SKM-1 treated with dmso at 0.1 percent for 144 hours (cell line): Measurements from ENCODE around the gene SEMA4B.

ENCODE experiments used
- DNase-seq: peaks from one replicate; lab custom pipeline; 2025; ENCODE audit not compliant: unreplicated experiment; lab: John Stamatoyannopoulos, UW

Gene SEMA4B

DNA sequence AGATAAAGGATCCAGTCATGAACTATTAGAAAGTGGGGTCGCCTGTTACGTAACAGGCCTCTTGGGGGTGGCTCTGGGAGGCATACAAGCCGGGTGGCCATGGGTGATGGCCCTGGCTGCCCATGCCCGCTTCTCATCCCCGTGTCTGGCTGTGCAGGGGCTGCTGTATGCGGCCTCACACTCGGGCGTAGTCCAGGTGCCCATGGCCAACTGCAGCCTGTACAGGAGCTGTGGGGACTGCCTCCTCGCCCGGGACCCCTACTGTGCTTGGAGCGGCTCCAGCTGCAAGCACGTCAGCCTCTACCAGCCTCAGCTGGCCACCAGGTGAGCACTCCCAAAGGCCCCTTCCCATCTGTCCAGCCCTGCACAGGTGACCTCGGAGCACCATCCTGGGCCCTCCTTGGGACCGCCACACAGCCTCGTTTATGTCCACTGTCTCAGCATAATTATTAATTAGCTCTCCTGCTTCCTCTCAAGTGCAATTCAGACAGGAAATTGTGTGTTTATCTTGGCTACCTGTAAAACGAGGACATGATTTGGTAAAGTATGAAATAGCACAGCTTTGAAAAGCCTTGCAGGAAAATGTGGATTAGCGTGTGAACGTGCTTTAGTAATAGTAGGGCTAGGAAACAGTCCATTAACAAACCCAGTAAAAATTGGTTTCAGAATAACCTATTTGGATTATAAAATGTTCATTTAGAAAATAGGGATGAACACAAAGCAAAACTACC lies 24.5 kb downstream of the SEMA4B start:
- no peak for DNase-seq

DNA sequence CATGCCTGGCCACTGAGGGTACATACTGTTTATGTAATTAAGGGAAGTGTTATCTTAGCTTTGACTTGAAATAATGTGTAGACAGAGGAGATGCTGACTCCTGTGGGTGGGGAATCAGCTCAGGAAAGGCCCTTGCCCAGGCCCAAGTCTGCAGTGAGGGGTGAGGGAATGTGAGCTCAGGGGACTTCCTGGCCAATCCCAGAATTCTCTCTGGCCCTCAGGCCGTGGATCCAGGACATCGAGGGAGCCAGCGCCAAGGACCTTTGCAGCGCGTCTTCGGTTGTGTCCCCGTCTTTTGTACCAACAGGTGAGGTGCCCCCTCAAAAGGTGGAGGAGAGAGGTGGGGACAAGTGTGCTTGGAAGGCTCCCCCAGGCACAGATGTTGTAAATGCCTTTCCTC lies 26.2 kb downstream of the SEMA4B start:
- no peak for DNase-seq

DNA sequence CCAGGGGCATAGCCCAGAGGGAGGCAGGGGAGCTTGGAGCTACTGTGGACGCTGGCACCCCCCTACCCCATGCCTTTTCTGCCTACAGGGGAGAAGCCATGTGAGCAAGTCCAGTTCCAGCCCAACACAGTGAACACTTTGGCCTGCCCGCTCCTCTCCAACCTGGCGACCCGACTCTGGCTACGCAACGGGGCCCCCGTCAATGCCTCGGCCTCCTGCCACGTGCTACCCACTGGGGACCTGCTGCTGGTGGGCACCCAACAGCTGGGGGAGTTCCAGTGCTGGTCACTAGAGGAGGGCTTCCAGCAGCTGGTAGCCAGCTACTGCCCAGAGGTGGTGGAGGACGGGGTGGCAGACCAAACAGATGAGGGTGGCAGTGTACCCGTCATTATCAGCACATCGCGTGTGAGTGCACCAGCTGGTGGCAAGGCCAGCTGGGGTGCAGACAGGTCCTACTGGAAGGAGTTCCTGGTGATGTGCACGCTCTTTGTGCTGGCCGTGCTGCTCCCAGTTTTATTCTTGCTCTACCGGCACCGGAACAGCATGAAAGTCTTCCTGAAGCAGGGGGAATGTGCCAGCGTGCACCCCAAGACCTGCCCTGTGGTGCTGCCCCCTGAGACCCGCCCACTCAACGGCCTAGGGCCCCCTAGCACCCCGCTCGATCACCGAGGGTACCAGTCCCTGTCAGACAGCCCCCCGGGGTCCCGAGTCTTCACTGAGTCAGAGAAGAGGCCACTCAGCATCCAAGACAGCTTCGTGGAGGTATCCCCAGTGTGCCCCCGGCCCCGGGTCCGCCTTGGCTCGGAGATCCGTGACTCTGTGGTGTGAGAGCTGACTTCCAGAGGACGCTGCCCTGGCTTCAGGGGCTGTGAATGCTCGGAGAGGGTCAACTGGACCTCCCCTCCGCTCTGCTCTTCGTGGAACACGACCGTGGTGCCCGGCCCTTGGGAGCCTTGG lies 27.0 kb downstream of the SEMA4B start:
- no peak for DNase-seq

DNA sequence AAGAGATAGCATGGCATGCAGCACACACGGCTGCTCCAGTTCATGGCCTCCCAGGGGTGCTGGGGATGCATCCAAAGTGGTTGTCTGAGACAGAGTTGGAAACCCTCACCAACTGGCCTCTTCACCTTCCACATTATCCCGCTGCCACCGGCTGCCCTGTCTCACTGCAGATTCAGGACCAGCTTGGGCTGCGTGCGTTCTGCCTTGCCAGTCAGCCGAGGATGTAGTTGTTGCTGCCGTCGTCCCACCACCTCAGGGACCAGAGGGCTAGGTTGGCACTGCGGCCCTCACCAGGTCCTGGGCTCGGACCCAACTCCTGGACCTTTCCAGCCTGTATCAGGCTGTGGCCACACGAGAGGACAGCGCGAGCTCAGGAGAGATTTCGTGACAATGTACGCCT lies 27.8 kb downstream of the SEMA4B start:
- no peak for DNase-seq

DNA sequence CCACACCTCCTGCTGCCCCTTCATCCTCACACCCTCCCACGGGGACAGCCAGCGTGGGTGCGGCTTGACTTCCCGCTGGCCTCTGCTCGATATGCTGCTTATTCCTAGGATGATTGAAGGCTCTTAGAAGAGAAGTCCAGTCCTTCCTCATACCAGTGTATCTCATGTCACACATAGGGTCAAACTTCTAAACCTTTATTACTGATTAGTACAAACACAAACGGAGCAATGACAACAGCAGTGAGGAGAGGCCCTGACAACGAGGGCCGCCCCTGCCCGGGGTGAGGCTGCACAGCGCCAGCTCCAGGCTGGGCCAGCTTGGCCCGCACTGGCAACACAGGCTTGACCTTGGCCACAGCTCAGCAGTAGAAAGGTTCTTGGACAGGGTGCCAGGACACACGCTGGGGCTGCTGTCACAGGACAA lies 29.0 kb downstream of the SEMA4B start:
- DNase-seq, result no peak

DNA sequence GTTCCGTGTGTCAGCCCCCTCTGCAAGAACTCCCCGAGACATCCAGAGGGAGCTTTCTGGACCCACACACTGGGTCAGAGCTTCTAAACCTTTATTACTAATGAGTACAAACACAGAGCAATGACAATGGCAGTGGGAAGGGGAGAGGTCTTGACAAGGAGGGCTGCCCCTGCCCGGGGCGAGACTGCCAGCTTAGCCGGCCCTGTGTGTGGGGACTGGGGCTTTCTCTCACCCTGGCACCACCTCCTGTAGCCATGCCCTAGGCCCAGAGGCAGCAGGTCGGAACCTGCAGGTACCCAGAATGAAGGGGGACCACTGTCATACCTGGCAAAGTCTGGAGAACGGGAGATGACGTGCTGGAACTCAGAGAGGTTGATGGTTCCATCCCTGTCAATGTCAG lies 29.5 kb downstream of the SEMA4B start:
- no peak for DNase-seq

DNA sequence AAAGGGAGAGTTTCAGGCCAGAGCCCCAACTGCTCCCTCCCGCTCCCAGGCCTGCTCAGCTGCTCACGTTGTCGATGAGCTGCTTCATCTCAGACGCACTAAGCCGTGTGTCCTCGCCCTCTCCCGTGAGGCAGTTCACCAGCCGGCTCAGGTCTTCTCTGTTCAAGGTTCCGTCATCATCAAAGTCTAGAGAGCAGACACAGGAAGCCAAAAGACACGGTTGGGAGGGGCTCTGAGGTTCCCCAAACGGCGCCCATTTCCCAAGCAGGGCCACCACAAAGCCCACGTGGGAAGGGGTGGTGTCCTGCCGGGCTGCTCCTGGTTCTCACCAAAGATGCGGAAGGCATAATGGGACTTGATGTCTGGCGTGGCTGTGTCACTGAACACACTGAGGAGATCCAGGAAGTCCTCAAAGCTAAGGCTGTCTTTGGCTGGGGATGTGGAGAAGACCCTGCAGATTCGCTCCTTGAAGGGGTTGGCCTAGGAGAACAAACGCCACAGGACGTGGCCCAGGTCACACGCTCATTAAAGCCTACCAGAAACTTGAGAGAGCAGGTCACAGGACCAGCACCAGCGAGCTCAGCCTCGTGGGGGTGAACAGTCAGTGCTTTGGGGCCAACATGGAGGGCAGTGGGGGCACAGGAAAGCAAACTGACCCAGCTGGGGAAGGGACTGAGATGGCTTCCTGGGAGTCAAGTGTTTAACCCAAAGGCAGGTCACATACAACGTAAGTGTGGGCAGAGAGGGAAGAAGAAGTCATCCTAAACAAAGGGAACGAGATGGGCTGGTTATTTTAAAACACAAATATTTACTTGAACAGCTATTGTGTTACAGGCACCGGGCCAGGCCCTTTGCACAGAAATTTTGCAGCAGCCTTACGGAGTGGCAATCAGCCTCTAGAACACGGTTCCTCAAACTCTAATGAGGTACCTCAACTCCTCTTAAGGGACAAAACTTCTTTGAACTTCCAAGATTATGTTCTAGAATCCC lies 30.2 kb downstream of the SEMA4B start:
- DNase-seq, result no peak

DNA sequence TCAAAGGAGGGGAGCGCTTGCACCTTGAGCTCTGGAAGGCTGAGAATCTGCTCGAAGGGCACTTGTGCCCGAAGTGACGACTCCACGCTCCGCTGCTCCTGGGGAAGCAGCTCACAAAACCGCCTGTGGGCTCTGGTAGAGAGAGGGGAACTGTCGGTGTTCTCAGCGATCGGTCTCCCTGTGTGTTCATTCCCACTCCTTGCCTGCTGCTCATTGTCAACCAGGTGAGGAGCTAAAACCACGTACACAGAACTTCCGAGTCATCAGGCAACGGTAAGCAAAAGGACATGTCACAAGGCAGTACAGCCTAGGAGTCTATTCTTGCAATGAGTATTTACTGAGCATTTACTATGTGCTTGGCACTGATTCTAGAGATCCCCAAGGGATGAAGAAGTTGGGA lies 31.1 kb downstream of the SEMA4B start:
- DNase-seq, result no peak

DNA sequence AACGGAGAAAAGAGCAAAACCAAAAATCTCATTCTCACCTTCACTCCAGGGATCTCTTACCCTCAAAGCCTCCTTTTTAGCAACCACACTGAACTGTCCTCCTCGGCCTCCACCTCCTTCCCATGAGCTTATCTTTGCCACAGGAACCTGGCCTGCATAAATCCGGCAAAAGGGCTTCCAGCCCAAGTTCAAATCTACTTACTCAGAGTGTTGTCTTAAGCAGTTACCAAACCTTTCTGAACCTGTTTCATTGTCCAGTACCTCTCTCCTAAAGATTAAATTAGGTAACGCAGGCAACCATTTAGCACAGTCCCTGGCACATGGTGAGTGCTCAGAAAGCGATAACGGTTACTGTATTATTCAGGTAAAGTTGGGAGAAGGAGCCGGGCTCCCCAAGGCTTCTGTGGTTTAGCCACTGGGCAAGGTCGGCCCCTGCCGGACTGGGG lies 31.8 kb downstream of the SEMA4B start:
- no peak for DNase-seq

DNA sequence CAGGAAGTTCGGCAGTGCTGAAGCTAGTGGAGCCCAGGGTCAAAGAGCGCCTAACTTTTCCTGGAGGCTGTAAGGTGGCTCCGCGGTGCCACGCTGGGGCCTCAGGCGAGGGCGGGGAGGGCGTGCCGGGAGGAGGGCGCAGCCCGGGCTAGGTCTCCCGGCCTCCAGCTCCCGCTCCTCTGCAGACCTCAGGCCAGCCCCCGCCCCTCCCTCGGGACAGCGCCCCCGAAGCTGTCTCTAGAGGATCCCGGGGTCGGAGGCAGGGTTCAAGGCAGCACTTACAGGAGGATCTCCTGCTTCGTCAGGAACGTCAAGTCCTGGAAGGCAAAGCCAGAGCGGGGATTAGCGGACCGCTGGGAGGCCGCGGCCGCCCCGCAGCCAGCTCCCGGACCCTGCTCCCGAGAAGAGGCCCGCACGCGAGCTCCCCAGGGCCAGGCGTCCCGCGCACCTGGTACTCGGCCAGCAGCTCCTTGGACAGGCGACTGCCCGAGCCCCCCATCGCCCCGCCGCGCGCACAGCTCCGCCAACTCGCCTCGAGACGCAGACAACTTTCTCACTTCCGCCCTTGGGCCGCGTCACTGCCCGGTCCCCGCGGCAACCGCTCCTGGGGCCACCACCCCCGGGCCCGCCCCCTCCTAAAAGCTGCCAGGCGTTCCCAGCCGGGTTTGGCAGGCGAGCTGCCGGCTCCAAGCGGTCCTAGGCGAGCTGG lies 32.4 kb downstream of the SEMA4B start, which contains the start of gene CIB1:
CIB1 (minus strand) TSS at position 555 of the 709 bp plus-strand sequence; CDS start at position 499, 56 bp downstream.
- DNase-seq, result peak; percentile 90

DNA sequence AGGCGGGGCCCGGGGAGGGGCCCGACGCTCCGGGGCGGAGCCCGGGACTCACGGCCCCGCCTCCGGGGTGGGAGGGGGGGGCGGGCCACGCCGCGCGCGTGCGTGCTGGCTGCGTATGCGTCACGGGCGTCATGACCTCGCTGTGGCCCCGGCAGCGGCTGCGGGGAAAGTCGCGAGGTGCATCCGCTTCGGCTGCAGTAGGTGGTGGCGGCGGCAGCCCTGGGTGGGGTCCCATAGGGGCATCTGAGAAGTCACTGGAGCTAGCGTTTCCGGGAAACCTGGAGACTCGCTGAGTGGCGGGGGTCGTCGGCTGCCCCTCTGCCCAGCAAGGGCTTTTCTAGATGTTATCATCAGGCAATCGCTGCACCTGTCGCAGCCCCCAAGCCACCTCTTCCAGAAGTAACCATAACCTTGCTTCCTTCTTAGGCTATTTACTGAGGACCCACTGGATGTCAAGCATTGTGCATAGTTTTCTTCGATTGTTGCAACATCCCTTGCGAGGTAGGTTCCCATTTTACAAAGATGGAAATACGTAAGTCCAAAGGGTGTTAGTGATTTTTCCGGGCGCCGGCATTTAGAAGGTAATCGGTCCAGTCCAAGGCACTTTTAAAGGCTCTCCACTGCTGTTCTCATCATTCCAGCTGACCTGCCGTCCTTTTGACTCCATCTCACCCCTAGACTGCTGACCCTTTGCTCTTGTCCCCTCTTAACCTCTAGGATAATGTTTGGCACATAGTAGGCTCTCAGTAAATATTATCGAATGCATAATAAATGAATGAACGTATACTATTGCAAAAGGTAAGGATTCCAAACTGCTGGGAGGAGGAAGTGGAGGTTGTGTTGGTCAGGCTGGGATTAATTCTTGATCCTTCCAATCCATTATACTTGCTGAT lies 33.2 kb downstream of the SEMA4B start, which contains the start of gene GDPGP1:
GDPGP1 (plus strand) TSS at position 114 of the 893 bp plus-strand sequence. CDS start 6,700 bp downstream, outside the sequence.
- no peak for DNase-seq

DNA sequence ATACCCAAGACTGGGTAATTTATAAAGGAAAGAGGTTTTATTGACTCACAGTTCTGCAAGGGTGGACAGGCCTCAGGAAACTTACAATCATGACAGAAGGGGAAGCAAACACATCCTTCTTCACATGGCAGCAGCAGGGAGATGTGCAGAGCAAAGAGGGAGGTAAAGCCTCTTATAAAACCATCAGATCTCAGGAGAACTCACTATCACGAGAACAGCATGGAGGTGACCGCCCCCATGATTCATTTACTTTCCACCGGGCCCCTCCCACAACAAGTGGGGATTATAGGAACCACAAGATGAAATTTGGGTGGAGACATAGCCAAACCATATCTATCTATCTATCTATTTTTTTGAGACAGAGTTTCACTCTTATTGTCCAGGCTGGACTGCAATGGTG lies 38.2 kb downstream of the SEMA4B start:
- DNase-seq, result no peak

DNA sequence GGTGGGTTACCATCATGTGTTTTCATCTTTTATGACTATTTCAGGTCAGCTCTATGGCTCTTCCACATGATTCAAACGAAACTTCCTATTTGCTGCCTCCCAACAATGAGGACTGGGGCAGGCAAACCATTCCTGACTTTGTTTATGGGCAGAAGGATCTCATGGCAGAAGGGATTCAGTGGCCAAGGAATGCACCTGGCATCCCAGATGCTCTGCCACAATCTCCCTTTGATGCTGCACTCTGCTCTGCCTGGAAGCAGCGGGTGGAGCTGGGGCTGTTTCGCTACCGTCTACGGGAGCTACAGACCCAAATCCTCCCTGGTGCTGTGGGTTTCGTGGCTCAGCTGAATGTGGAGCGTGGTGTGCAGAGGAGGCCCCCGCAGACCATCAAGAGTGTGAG lies 39.7 kb downstream of the SEMA4B start:
- no peak for DNase-seq

DNA sequence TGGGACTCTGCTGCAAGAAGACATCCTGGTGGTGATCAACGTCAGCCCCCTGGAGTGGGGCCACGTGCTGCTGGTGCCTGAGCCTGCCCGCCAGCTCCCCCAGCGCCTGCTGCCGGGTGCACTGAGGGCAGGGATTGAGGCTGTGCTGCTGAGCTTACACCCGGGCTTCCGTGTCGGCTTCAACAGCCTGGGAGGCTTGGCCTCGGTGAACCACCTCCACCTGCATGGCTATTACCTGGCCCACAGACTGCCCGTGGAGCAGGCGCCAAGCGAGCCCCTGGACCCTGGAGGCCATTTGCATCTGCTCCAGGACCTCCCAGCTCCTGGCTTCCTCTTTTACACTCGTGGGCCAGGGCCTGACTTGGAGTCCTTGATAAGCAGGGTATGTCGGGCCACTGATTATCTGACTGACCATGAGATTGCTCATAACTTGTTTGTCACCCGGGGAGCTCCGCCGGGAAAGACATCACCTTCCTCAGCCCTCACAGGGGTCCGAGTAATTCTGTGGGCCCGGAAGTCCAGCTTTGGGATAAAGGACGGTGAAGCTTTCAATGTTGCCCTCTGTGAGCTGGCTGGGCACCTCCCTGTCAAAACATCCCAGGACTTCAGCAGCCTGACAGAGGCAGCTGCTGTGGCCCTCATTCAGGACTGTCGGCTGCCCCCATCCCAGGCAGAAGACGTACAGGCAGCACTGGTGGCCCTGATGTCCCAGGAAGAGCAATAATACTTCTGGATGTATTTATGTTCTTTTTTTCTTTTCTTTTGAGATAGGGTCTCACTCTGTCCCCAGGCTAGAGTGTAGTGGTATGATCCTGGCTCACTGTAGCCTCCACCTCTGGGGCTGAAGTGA lies 40.4 kb downstream of the SEMA4B start:
- no peak for DNase-seq

DNA sequence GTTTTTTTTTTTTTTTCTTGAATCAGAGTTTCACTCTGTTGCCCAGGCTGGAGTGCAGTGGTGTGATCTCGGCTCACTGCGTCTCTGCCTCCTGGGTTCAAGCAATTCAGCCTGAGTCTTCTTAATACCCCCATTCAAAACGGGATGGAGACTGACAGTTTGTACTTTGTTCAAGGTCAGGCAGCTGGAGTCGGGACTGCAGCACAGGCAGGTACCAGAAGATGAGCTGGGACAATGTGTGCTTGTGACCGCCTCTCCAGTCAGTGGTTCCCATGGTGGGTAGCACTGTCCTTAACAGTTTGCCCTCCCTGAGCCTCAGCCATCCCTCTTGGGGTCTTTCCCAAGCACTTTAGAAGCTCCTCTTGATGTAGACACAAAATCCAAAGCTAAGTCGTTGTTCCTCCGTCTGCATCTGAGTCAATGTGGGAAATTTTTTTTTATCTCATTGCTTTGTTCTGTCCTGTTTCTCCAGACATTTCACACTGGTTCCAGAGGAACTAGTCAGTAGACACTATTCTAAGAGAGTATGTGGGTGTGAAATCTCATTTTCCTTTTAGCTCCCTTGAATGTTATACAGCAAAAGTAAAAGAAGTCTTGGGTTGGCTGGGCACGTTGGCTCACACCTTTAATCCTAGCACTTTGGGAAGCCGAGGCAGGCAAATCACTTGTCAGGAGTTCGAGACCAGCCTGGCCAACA lies 43.0 kb downstream of the SEMA4B start:
- no peak for DNase-seq

DNA sequence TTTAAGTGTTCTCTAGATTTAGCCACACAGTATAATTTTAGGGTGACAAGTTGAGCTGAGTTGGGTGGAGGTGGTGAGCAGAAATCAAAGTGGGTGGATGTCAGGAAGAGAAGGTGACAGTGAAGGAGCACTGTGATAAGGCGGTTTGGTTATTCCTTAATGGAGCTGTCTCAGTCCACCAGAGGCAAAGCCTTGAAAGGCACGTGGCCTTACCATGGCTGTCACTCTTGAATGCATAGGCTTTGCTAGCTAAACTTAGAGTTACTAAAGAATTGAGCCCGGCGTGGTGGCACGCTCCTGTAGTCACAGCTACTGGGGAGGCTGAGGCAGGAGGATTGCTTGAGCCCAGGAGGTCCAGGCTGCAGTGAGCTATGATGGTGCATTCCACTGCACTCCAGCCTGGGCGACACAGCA lies 47.7 kb downstream of the SEMA4B start:
- no peak for DNase-seq

DNA sequence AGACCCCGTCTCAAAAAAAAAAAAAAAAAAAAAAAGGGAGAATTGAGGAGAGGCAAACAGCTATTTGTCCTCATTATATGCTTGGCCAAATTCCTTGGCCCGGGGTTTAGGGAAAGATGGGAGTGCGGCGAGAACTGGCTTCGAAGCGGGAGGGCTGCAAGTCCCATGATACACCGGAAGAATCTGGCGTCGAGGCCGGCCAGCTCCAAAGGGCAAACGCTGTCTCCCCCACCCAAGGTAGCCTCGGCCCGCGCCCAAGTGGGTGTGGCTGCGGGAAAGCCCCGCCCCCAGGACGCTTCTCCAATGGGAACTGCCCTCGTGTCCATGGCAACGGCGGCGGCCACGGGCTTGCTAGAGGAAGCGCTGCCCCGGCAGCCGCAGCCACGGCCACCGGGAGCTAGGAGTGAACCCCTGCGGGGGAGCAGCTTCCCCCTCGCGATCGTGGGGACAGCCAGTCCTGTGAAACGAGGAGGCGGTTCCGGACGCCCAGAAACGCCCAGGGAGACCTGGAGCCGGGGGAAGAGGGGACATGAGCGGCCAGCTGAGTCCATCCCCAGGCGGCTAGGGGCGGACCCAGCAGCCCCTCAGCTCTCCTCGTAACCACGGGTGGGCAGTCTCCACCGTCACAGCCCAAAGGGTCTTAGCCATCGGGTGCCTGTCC lies 48.2 kb downstream of the SEMA4B start, which contains the start of gene TTLL13:
TTLL13 (plus strand) TSS at position 354 of the 661 bp plus-strand sequence. CDS start 1,075 bp downstream, outside the sequence.
- DNase-seq, result no peak
